Regular cardiac myocyte (primary cell): Measurements from ENCODE around the gene MTHFS. TPM values are rescaled to one million over a fixed set of nuclear protein-coding genes. Genes with fewer than 3 reads are reported as not detected.

ENCODE experiments used
- total RNA-seq: library from RNA; depleted of rRNA; stranded (reverse); fragments of >200 nt; gene quantifications from 2 replicates; pipeline ENCODE4 v1.2.3, GENCODE V29; 2014

MTHFS gene
- total RNA-seq: 12.1 and 15.9 TPM in 2 replicates

GRCh38 chr15:79896634-79897379 is at the start of gene MTHFS:
Gene MTHFS (minus strand): TSS chr15:79897014. CDS start chr15:79896988, 26 bp downstream.

Other genes with a start within 250 kb of the MTHFS start
- under 0.01 and 2.5 TPM in 2 replicates for gene BCL2A1, start 74.2 kb upstream of the MTHFS start, total RNA-seq
- gene ZFAND6, start 162.7 kb upstream of the MTHFS start, total RNA-seq: 109 and 150 TPM in 2 replicates